PC-3 (cell line): ENCODE data around the gene ARSD.

ENCODE experiments used
- CTCF ChIP-seq: fragments of 300-600 bp; sonication (generic); conservative IDR thresholded peaks from 2 replicates; pipeline ENCODE4 v1.5.1; 2017; ENCODE audit warnings: antibody characterized with exemption, low read depth, mild to moderate bottlenecking, low read length
- EZH2 ChIP-seq: fragments of 300-600 bp; sonication (generic); IDR thresholded peaks from one replicate; pipeline ENCODE4 v1.6.1; 2017; ENCODE audit warnings: antibody characterized with exemption, mild to moderate bottlenecking, low read length; ENCODE audit not compliant: unreplicated experiment

DNA sequence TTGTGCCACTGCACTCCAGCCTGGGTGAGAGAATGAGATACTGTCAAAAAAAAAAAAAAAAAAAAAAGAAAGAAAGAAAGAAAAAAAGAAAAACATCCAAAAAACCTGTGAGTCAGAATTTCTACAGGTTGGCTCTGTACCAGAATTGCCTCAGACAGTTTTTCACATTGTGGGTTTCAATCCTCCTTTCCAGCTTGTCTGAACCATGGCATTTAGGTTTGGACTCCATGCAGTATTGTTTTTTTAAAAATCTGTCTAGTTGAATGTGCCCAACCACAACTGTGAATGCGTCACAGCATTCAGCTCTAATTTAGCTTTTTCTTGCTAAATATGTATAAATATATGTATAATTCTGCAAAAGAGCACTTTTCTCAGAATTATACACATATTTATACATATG lies 45.8 kb upstream of the ARSD start:
- TF ChIP-seq CTCF, result no peak
- no peak for TF ChIP-seq EZH2
